GM13977 (cell line): ENCODE measurements around the gene CHRNB1.

Source experiments
- DNase-seq: peaks from one replicate; pipeline ENCODE4 v3.0.0; 2012; ENCODE audit warnings: low spot score
- in situ Hi-C: fragments of 300-500 bp; cut with MboI; formaldehyde crosslinking; loops from one replicate; pipeline ENCODE4 v1.12.0; 2022; ENCODE audit warnings: low sequenced_read_pairs, low pct_unique_long_range_greater_than_20kb, mixed read lengths, inconsistent platforms; ENCODE audit not compliant: unreplicated experiment
- TF ChIP-seq, protein P1 (sequence below): IDR thresholded peaks from 2 replicates; pipeline ENCODE4 v1.5.1; 2012; ENCODE audit warnings: mild to moderate bottlenecking, control low read depth; ENCODE audit not compliant: insufficient read depth; ENCODE audit errors: extremely low read depth, missing control alignments

The CHRNB1 gene

DNA sequence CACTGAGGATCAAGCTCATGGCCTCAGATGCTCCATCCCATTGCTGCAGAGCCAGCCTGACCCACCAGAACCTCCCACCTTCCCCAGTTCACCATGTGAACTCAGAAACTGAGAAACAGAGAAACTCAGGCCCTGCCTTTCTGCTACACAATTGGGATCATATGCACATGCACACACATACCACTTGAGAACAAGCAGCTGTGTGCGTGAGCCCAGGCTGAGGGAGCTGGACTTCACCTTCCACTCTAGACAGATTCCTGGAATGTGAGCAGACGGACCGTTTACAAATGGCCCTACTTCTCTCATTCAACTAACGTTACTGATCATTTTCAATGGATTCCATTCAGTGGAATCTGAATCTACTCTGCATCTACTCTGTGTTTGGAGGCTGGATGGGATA is 21.2 kb upstream of the CHRNB1 start:
- in situ Hi-C loops = no loop called here
- TF ChIP-seq, protein P1, sequence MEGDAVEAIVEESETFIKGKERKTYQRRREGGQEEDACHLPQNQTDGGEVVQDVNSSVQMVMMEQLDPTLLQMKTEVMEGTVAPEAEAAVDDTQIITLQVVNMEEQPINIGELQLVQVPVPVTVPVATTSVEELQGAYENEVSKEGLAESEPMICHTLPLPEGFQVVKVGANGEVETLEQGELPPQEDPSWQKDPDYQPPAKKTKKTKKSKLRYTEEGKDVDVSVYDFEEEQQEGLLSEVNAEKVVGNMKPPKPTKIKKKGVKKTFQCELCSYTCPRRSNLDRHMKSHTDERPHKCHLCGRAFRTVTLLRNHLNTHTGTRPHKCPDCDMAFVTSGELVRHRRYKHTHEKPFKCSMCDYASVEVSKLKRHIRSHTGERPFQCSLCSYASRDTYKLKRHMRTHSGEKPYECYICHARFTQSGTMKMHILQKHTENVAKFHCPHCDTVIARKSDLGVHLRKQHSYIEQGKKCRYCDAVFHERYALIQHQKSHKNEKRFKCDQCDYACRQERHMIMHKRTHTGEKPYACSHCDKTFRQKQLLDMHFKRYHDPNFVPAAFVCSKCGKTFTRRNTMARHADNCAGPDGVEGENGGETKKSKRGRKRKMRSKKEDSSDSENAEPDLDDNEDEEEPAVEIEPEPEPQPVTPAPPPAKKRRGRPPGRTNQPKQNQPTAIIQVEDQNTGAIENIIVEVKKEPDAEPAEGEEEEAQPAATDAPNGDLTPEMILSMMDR = no peak
- no peak for DNase-seq

GRCh38 chr17:7425316-7425715 is 19.5 kb upstream of the CHRNB1 start, which contains the start of gene SPEM2:
Gene SPEM2 (plus strand): TSS chr17:7425616. CDS start chr17:7425689, 73 bp downstream.
- in situ Hi-C loops = no loop called here
- DNase-seq = no peak
- TF ChIP-seq, protein P1 = no peak

- in situ Hi-C loops = no loop called here
- TF ChIP-seq, protein P1 = no peak
- DNase-seq = no peak
Measured at GRCh38 chr17:7425756-7426155, 19.1 kb upstream of the CHRNB1 start.

GRCh38 chr17:7426203-7426863 is 18.5 kb upstream of the CHRNB1 start:
- TF ChIP-seq, protein P1 = no peak
- DNase-seq = no peak
- in situ Hi-C loops = no loop called here

DNA sequence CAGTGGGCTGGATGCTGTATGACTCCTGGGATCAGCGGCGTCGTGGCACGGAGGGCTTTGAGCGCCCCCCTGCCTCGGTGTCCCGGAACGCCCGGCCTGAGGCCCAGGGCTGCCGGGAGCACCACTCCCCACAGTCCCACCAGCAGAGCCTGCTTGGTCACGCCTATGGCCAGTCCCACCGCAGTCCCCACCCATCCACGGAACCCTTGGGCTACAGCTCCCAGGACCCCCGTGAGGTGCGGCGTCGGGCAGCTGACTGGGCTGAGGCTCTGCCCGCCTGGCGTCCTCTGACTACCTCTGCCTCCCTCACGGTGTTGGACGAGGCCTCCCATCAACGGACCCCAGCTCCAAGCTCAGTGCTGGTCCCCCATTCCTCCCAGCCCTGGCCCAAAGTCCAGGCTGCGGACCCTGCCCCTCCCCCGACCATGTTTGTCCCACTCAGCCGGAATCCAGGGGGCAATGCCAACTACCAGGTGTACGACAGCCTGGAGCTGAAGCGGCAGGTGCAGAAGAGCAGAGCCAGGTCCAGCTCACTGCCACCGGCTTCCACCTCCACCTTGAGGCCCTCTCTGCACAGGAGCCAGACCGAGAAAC is 17.9 kb upstream of the CHRNB1 start:
- in situ Hi-C loops = no loop called here
- TF ChIP-seq, protein P1 = no peak
- DNase-seq = no peak

DNA sequence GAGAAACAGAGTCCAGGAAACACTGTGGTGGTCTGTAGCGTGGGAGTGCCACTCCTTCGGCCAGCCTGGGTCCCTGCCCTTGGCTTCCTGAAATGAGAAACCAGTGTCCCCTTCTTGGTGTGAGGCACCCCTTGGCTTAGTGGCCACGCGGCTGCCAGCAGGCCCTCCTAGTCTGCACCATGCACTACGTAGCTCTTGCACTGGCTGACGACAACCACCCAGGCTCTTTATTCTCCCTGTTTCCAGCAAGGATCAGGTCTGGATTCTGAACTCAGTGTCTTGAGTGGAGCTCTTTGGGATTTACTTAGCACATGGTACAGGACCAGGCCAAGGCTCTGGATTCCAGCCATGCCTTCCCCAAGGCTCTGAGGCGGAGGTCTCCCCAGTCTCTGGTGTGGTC is 17.3 kb upstream of the CHRNB1 start:
- in situ Hi-C loops = no loop called here
- TF ChIP-seq, protein P1 = no peak
- no peak for DNase-seq
